ENCODE results near the gene TAMALIN. TPM values are rescaled to one million over a fixed set of nuclear protein-coding genes. Genes with fewer than 3 reads are reported as not detected.
A peak's percentile ranks its signal among the peaks of the same experiment; 100 is the strongest.

TAMALIN gene
- total RNA-seq, 2 experiments from 2014 or later = 6.4 to 11.5 TPM

GRCh38 chr12:52023976-52024688, 17.4 kb downstream of the TAMALIN start:
- DNase-seq (no peak), ATAC-seq (peak; percentile 4)
- Mint-ChIP-seq H3K4me1 (peaks cover 37% of the 10 kb centered on the region), H3K36me3 (ENCODE audit: low read depth) (no peaks in the 10 kb centered on the region), H3K9me3 (ENCODE audit: low read depth) (no peaks in the 10 kb centered on the region), H3K27ac (peak overlapping the region; percentile 97), H3K4me3 (peak overlapping the region; percentile 77), H3K27me3 (no peaks in the 10 kb centered on the region)
- ChIA-PET CTCF (interaction anchor here (0.7 to 11.8 kb wide), 28 partner anchors 10 to 561 kb away, joined by 3 to 253 read pairs (median 18); partner anchors contain the start of genes ATG101, NR4A1 and TAMALIN), POLR2A (interaction anchor here (1.4 to 2.0 kb wide), 2 partner anchors 20 to 46 kb away, joined by 4 to 6 read pairs; partner anchors contain the start of gene ATG101)
- intact Hi-C loops (cut with DNase I, micrococcal nuclease) = loop anchor here (1.0 to 10.0 kb wide), 8 partner anchors 18 to 599 kb away; partner anchors contain the start of genes TAMALIN (in 2 of the 2), ACVR1B (in 1 of the 2) and SLC4A8 (in 1 of the 2)

- ATAC-seq = peak; percentile 59
- intact Hi-C loops (cut with DNase I, micrococcal nuclease) = loop anchor here (1.0 to 10.0 kb wide), 8 partner anchors 8 to 600 kb away; partner anchors contain the start of genes ATG101 (in 2 of the 2), NR4A1 (in 2 of the 2) and SLC4A8 (in 1 of the 2)
- Mint-ChIP-seq H3K36me3 (ENCODE audit: low read depth) (no peaks in the 10 kb centered on the region), H3K4me1 (peaks cover 37% of the 10 kb centered on the region), H3K4me3 (peak overlapping the region; percentile 77), H3K27ac (peak overlapping the region; percentile 97), H3K9me3 (ENCODE audit: low read depth) (no peaks in the 10 kb centered on the region), H3K27me3 (no peaks in the 10 kb centered on the region)
- DNase-seq = peak; percentile 85
- CTCF ChIA-PET = interaction anchor here (0.5 to 11.8 kb wide), 38 partner anchors 9 to 1644 kb away, joined by 3 to 253 read pairs (median 12); partner anchors contain the start of genes ATG101, NR4A1, SMIM41 and TAMALIN
- POLR2A ChIA-PET = interaction anchor here (1.1 to 2.0 kb wide), 3 partner anchors 12 to 45 kb away, joined by 4 to 6 read pairs (median 4); partner anchors contain the start of gene ATG101
These were observed 18.1 kb downstream of the TAMALIN start for GRCh38 chr12:52024845-52025230.

GRCh38 chr12:52026263-52026662, 19.5 kb downstream of the TAMALIN start:
- Mint-ChIP-seq H3K4me3 (no peak overlapping the region), H3K27ac (no peak overlapping the region), H3K9me3 (ENCODE audit: low read depth) (no peaks in the 10 kb centered on the region), H3K27me3 (no peaks in the 10 kb centered on the region), H3K4me1 (peaks cover 25% of the 10 kb centered on the region), H3K36me3 (ENCODE audit: low read depth) (no peaks in the 10 kb centered on the region)
- ChIA-PET CTCF (interaction anchor here (0.5 to 11.8 kb wide), 27 partner anchors 9 to 302 kb away, joined by 3 to 253 read pairs (median 22); partner anchors contain the start of genes ATG101, NR4A1, SMIM41 and TAMALIN), POLR2A (interaction anchor here (2.0 kb wide), 1 partner anchor 44 kb away, joined by 6 read pairs; the partner anchor contains the start of gene ATG101)
- intact Hi-C loops (cut with DNase I, micrococcal nuclease) = loop anchor here in 1 of 2 experiments (10.0 kb wide), 1 partner anchor 601 kb away; the partner anchor contains the start of gene SLC4A8
- no peak for ATAC-seq
- DNase-seq = no peak

- no peak overlapping the region for H3K27ac Mint-ChIP-seq
- no peaks in the 10 kb centered on the region for H3K27me3 Mint-ChIP-seq
- ATAC-seq (no peak), DNase-seq (no peak)
- ChIA-PET POLR2A (no interaction called here), CTCF (interaction anchor here (0.9 to 11.8 kb wide), 16 partner anchors 8 to 141 kb away, joined by 4 to 253 read pairs (median 50); partner anchors contain the start of genes ATG101, NR4A1 and TAMALIN)
- no peak overlapping the region for H3K4me3 Mint-ChIP-seq
- H3K4me1 Mint-ChIP-seq = peaks cover 28% of the 10 kb centered on the region
- intact Hi-C loops (cut with DNase I, micrococcal nuclease) = loop anchor here in 1 of 2 experiments (10.0 kb wide), 1 partner anchor 602 kb away; the partner anchor contains the start of gene SLC4A8
- H3K36me3 Mint-ChIP-seq (ENCODE audit: low read depth) = no peaks in the 10 kb centered on the region
- H3K9me3 Mint-ChIP-seq (ENCODE audit: low read depth) = no peaks in the 10 kb centered on the region
These were observed 20.5 kb downstream of the TAMALIN start for GRCh38 chr12:52027085-52027843.

GRCh38 chr12:52029685-52030084, 22.9 kb downstream of the TAMALIN start:
- ChIA-PET CTCF (interaction anchor here (0.8 to 11.8 kb wide), 6 partner anchors 6 to 74 kb away, joined by 3 to 253 read pairs (median 10); partner anchors contain the start of gene ATG101), POLR2A (interaction anchor here (0.6 kb wide), 1 partner anchor 791 kb away, joined by 3 read pairs; the partner anchor contains the start of gene DAZAP2)
- no peaks in the 10 kb centered on the region for H3K27me3 Mint-ChIP-seq

GRCh38 chr12:52032446-52032803, 25.7 kb downstream of the TAMALIN start:
- peak; percentile 30 for DNase-seq
- CTCF ChIA-PET = interaction anchor here (0.7 to 11.8 kb wide), 14 partner anchors 9 to 91 kb away, joined by 3 to 253 read pairs (median 6); partner anchors contain the start of genes ATG101 and NR4A1
- H3K27me3 Mint-ChIP-seq = no peaks in the 10 kb centered on the region
- intact Hi-C loops (cut with DNase I, micrococcal nuclease) = loop anchor here (1.0 to 10.0 kb wide), 3 partner anchors 19 to 972 kb away; partner anchors contain the start of genes ATG101 (in 1 of the 2), EIF4B (in 1 of the 2) and NR4A1 (in 1 of the 2)
- peak overlapping the region; percentile 70 for H3K4me3 Mint-ChIP-seq
- no peak for ATAC-seq
- peaks cover 40% of the 10 kb centered on the region for H3K4me1 Mint-ChIP-seq
- H3K36me3 Mint-ChIP-seq (ENCODE audit: low read depth) = no peaks in the 10 kb centered on the region
- peak overlapping the region; percentile 75 for H3K27ac Mint-ChIP-seq
- POLR2A ChIA-PET = interaction anchor here (0.7 to 1.7 kb wide), 3 partner anchors 18 to 295 kb away, joined by 3 to 12 read pairs (median 10); partner anchors contain the start of genes ATG101 and NR4A1
- no peaks in the 10 kb centered on the region for H3K9me3 Mint-ChIP-seq (ENCODE audit: low read depth)

More at GRCh38 chr12:52029685-52030084, 22.9 kb downstream of the TAMALIN start:
- no peak overlapping the region for H3K4me3 Mint-ChIP-seq
- intact Hi-C loops (cut with DNase I, micrococcal nuclease) = loop anchor here in 1 of 2 experiments (10.0 kb wide), 2 partner anchors 605 to 975 kb away; partner anchors contain the start of genes EIF4B and SLC4A8
- DNase-seq (no peak), ATAC-seq (no peak)
- no peaks in the 10 kb centered on the region for H3K36me3 Mint-ChIP-seq (ENCODE audit: low read depth)
- H3K9me3 Mint-ChIP-seq (ENCODE audit: low read depth) = no peaks in the 10 kb centered on the region
- H3K27ac Mint-ChIP-seq = no peak overlapping the region
- H3K4me1 Mint-ChIP-seq = peaks cover 38% of the 10 kb centered on the region

GRCh38 chr12:52032804-52033445, 26.2 kb downstream of the TAMALIN start:
- H3K27ac Mint-ChIP-seq = peak overlapping the region; percentile 84
- DNase-seq (peak; percentile 95), ATAC-seq (peak; percentile 98)
- H3K27me3 Mint-ChIP-seq = no peaks in the 10 kb centered on the region
- H3K4me3 Mint-ChIP-seq = peak overlapping the region; percentile 70
- POLR2A ChIA-PET = interaction anchor here (0.6 to 1.7 kb wide), 5 partner anchors 18 to 295 kb away, joined by 3 to 12 read pairs (median 4); partner anchors contain the start of genes ATG101, NR4A1 and TAMALIN
- no peaks in the 10 kb centered on the region for H3K9me3 Mint-ChIP-seq (ENCODE audit: low read depth)
- CTCF ChIA-PET = interaction anchor here (0.7 to 11.8 kb wide), 14 partner anchors 10 to 91 kb away, joined by 3 to 253 read pairs (median 6); partner anchors contain the start of genes ATG101 and NR4A1
- H3K36me3 Mint-ChIP-seq (ENCODE audit: low read depth) = no peaks in the 10 kb centered on the region
- peaks cover 42% of the 10 kb centered on the region for H3K4me1 Mint-ChIP-seq
- intact Hi-C loops (cut with DNase I, micrococcal nuclease) = loop anchor here (1.0 to 10.0 kb wide), 6 partner anchors 8 to 972 kb away; partner anchors contain the start of genes ATG101 (in 2 of the 2), NR4A1 (in 2 of the 2), ACVR1B (in 1 of the 2) and EIF4B (in 1 of the 2)

GRCh38 chr12:52033446-52034140, 26.8 kb downstream of the TAMALIN start:
- no peaks in the 10 kb centered on the region for H3K9me3 Mint-ChIP-seq (ENCODE audit: low read depth)
- POLR2A ChIA-PET = interaction anchor here (0.6 to 1.7 kb wide), 5 partner anchors 17 to 188 kb away, joined by 3 to 12 read pairs (median 4); partner anchors contain the start of genes ATG101, NR4A1 and TAMALIN
- CTCF ChIA-PET = interaction anchor here (0.8 to 11.8 kb wide), 10 partner anchors 10 to 90 kb away, joined by 3 to 253 read pairs (median 6); partner anchors contain the start of gene ATG101
- DNase-seq = no peak
- H3K36me3 Mint-ChIP-seq (ENCODE audit: low read depth) = no peaks in the 10 kb centered on the region
- ATAC-seq = no peak
- intact Hi-C loops (cut with DNase I, micrococcal nuclease) = loop anchor here (1.0 to 10.0 kb wide), 6 partner anchors 8 to 971 kb away; partner anchors contain the start of genes ATG101 (in 2 of the 2), ACVR1B (in 1 of the 2), EIF4B (in 1 of the 2) and NR4A1 (in 1 of the 2)
- H3K27ac Mint-ChIP-seq = peak overlapping the region; percentile 84
- peaks cover 47% of the 10 kb centered on the region for H3K4me1 Mint-ChIP-seq
- peak overlapping the region; percentile 70 for H3K4me3 Mint-ChIP-seq
- no peaks in the 10 kb centered on the region for H3K27me3 Mint-ChIP-seq

GRCh38 chr12:52035190-52035589, 28.4 kb downstream of the TAMALIN start:
- H3K4me3 Mint-ChIP-seq = no peak overlapping the region
- ATAC-seq (no peak), DNase-seq (no peak)
- no peaks in the 10 kb centered on the region for H3K9me3 Mint-ChIP-seq (ENCODE audit: low read depth)
- no peaks in the 10 kb centered on the region for H3K27me3 Mint-ChIP-seq
- CTCF ChIA-PET = interaction anchor here (0.9 to 11.8 kb wide), 4 partner anchors 12 to 36 kb away, joined by 3 to 253 read pairs (median 64); partner anchors contain the start of gene ATG101
- POLR2A ChIA-PET = no interaction called here
- H3K27ac Mint-ChIP-seq = no peak overlapping the region
- H3K4me1 Mint-ChIP-seq = peaks cover 63% of the 10 kb centered on the region
- no peaks in the 10 kb centered on the region for H3K36me3 Mint-ChIP-seq (ENCODE audit: low read depth)
- intact Hi-C loops (cut with DNase I, micrococcal nuclease) = loop anchor here in 1 of 2 experiments (10.0 kb wide), 1 partner anchor 970 kb away; the partner anchor contains the start of gene EIF4B
